HG03342 (cell line): ENCODE data around the gene NT5DC4.
A peak's percentile ranks its signal among the peaks of the same experiment; 100 is the strongest.

Experiments used
- ATAC-seq: cut with Tn5 transposase; IDR thresholded peaks from one replicate; pipeline ENCODE4 v1.9.1; 2021; ENCODE audit warnings: mild to moderate bottlenecking, moderate library complexity; ENCODE audit not compliant: unreplicated experiment

NT5DC4 gene

GRCh38 chr2:112722816-112723546 is 2.2 kb downstream of the NT5DC4 start:
- ATAC-seq, result no peak

DNA sequence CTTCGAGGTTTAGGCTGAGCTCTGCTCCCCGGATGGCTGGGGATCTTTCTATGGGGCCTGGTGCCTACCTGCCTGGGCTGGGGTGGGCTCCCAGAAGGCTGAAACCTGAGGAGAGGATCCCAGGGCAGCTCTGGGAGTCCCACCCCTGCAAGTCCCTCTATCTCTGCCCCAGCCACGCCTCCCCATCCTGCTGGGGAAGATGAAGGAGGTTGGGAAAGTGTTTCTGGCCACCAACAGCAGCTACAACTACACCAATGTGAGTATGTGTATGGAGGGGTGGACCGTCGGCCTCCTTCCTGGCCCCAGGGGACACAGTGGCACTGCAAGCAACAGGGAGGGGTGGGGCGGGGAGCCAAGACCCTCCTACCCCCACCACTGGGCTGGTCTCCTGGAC is 2.7 kb downstream of the NT5DC4 start:
- no peak for ATAC-seq

DNA sequence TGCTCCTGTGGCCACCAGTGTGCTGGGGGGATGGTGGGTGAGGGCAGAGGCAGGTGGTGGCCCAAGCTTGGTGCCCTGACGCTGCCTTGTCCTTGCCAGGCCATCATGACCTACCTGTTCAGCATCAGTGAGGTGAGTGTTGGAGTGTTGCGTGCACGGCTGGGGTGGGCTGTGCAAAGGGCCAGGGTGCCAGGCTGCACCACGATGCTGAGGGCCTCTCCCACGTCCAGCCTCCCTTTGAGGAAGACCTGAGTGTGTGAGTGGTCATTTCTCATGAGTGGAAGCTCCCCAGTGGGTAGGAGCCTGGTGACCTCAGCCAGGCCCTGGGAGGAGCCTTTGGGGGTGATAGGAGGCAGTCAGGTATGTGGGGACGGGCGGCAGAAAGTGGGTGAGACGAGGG is 3.2 kb downstream of the NT5DC4 start:
- ATAC-seq, result no peak

- no peak for ATAC-seq
These were observed 4.0 kb downstream of the NT5DC4 start for GRCh38 chr2:112724591-112725525.

- no peak for ATAC-seq
These were observed 5.0 kb downstream of the NT5DC4 start for GRCh38 chr2:112725545-112726457.

- peak; percentile 87 for ATAC-seq
These were observed 5.8 kb downstream of the NT5DC4 start for GRCh38 chr2:112726487-112727190.

- ATAC-seq, result no peak
These were observed 6.6 kb downstream of the NT5DC4 start for GRCh38 chr2:112727276-112728028.

- no peak for ATAC-seq
These were observed 7.2 kb downstream of the NT5DC4 start for GRCh38 chr2:112728029-112728362.

DNA sequence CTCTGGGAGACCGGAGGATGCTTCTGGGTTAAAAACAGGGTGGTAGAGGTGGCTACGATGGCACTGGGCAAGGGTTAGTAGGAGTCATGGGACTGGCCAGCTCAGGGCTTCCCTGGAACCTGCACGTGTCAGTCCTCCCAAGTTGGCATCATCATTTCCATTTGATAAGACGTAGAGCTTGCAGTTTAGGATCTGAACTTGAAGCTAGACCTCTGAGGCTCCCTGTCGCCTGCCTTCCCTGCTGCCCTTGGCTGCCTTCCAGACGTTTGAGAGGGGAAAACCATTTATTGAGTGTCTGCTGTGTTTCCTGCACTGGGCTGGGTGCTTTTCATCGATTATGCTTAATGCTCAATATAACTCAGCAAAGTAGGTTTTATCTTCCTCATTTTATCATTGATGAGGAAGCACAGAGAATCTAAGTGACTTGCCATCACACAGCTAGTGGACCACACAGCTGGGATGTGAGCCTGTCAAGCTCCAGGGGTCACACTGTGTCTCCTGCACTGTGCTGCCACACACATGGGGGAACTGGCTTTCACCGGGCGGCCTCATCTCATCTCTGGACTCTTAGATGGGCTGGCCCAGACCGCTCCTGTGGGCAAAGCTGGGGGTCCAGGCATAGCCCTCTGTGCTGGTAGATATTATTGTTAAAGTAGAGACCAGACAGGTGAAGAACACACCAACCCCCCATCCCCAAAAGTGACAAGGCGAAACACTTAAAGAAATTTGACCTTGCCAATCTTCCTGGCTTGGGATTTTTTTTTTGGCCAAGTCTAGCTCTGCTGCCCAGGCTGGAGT is 7.8 kb downstream of the NT5DC4 start:
- ATAC-seq, result no peak

DNA sequence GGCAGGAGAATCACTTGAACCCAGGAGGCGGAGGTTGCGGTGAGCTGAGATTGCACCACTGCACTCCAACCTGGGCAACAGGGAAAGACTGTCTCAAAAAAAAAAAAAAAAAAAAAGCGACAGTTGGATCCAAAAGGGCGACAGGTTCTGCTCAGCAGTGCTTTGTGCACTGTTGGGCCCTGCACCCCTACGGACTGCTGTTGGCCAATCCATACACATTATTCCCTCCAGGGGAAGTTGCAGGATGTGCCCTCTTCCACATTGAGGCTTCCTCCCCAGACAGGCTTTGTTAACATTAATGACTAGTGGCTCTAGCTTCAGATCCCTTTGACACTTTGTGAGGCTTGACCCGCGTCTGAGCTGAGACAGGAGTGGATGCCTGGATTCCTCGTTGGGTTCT is 9.4 kb downstream of the NT5DC4 start:
- no peak for ATAC-seq

- ATAC-seq, result no peak
These were observed 10.0 kb downstream of the NT5DC4 start for GRCh38 chr2:112730791-112731190.

GRCh38 chr2:112731479-112731878 is 10.7 kb downstream of the NT5DC4 start:
- no peak for ATAC-seq

- no peak for ATAC-seq
These were observed 12.6 kb downstream of the NT5DC4 start for GRCh38 chr2:112733456-112733855.

DNA sequence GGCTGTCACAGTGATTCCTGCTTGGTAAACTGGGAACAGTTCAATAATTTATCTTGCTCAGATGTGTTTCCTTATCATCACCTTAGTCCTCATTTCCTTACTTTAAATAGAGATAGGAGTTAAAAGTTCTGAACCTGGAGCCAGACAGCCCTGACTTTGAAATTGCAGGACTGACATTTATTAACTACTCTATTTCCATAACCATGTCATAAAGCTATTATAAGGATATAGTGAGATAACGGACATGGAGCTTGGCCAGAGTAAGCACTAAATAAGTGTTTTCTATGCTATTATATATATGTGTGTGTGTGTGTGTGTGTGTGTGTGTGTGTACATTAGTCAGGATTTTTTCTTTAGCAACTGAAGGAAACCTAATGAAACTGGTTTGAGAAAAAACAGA is 13.1 kb downstream of the NT5DC4 start:
- no peak for ATAC-seq

DNA sequence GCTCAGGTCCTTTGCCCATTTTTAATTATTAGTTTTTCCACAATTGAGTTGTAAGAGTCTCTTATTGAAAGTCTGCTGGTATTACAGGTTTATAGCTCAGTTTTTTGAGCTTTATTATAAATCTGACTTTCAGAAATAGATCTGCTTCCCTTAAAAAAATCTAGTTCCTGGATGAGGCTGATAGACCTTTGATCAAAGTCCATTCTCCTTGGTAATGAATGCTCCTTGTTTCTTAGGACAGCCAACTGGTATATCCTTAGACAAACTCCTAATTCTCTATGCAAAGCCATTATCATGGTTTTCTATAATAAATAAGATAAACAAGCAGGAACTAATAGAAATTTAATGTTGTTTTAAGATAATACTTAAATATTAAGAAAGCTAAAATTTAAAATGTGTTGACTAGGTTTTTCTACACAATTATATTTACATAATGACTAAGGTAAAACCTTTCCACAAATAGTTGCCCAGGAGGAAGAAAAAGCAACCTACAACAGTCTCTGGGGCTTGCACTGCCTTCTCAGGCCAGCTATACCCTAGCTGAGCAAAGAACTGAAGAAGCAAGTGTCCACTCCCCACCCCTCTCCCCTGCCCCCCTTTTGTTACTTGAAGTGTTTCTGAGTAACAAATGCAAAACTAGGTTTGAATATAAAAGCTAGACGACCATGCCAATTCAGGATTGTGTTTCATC is 16.9 kb downstream of the NT5DC4 start:
- no peak for ATAC-seq

GRCh38 chr2:112740527-112740926 is 19.7 kb downstream of the NT5DC4 start:
- no peak for ATAC-seq

GRCh38 chr2:112749755-112750559 is 29.1 kb downstream of the NT5DC4 start:
- ATAC-seq, result peak; percentile 81

DNA sequence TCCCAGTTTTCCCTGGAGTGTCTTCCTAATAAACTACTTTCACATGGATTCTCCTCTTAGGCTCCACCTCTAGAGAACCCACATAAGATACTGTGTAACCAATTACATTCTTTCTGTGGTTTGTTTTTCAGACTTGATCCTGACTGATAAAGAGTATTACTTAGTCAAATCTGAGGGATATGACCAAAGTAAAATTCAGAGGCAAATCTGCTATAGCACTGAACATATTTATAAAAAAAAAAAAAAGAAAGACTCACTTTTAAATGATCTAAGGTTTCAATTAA is 29.7 kb downstream of the NT5DC4 start:
- no peak for ATAC-seq
